ENCODE results near the gene CDK10.

The CDK10 gene

GRCh38 chr16:89711601-89712273, 25.2 kb downstream of the CDK10 start:
- peak; percentile 53 to 58 for DNase-seq (ENCODE audit: low read depth in 2 of 2)

- no peak for DNase-seq (ENCODE audit: low read depth in 2 of 2)
Measured at GRCh38 chr16:89712274-89712781, 25.8 kb downstream of the CDK10 start.

DNA sequence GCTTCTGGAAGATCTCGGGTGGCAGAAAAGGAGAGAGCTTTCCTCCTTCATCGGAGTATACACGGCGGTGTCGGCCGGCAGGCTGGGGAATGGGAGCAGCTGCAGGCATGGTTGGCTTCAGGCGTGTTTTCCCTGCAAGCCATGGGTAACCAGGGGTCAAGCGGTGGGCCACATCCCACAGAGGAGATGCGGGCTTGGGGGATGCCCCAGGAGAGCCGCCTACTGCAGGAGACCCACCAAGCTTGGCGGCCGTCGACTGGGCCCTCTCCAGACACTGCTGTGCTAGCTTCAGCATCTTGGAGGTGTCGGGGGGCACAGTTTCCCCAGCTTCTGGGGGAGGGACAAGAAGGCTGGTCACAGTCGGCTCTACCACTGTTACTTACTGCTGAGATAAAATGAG, 30.0 kb downstream of the CDK10 start:
- no peak for DNase-seq (ENCODE audit: low read depth in 2 of 2)

DNA sequence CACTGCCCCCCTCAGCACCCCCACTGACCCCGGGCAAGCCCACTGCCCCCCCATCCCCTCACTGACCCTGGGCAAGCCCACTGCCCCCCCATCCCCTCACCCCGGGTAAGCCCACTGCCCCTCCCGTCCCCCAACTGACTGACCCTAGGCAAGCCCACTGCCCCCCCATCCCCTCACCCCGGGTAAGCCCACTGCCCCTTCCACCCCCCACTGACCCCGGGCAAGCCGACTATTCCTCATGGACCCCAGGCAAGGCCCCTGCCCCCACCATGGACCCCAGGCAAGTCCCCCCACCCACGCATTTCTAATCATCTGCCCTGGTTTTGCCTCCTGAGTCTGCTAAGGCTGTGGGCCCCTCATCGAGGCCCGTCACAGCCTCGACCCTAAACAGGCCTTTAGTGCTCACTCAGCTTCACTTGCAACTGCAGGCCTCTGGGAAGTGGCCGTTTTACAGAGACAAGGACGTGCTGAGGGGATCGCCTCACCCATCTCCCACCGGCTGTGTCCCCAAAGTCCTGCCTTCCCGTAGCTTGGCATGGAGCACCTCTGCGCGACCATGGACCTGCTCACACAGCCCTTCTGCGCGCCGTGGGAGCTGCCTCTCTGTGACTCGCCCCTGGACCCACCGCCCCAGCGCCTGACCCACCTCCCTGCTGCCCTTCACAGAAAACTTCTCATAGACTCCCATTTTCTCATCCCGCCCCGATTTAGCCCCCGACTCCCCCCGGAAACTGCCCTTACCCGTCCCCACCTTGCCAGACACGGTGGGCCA, 30.6 kb downstream of the CDK10 start:
- DNase-seq (ENCODE audit: low read depth in 2 of 2), result no peak

DNA sequence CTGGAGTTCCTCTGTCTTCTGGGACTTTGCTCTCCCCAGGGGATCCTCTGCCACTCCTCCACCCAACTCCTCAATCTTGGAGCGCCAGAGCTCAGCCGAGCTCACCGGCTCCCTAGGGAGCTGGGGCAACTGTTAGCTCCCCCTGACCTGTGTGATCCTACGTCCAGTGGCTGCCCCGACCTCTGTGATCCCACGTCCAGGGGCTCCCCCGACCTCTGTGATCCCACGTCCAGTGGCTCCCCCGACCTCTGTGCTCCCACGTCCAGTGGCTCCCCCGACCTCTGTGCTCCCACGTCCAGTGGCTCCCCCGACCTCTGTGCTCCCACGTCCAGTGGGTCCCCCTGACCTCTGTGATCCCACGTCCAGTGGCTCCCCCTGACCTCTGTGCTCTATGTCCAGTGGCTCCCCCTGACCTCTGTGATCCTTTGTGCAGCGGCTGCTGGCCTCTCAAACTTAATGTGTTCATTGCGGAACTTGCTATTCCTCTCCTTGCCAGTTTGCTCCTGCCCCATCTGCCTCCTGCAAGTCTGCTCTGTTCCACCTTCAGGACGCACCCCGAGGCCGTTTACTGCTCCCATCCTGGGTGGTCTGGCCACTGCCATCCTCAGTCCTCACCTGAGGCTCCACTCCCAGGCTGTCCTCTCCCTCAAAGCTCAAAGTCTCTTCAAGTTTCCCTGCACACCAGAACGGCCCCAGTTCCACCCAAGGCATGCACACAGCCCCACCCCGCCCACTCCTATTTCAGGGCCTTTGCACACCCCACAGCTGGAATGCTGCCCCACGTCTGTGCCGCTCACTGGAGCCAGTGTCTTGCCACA, 31.4 kb downstream of the CDK10 start:
- no peak for DNase-seq (ENCODE audit: low read depth in 2 of 2)

GRCh38 chr16:89720551-89720812, 34.0 kb downstream of the CDK10 start:
- DNase-seq (ENCODE audit: low read depth in 2 of 2), result no peak

DNA sequence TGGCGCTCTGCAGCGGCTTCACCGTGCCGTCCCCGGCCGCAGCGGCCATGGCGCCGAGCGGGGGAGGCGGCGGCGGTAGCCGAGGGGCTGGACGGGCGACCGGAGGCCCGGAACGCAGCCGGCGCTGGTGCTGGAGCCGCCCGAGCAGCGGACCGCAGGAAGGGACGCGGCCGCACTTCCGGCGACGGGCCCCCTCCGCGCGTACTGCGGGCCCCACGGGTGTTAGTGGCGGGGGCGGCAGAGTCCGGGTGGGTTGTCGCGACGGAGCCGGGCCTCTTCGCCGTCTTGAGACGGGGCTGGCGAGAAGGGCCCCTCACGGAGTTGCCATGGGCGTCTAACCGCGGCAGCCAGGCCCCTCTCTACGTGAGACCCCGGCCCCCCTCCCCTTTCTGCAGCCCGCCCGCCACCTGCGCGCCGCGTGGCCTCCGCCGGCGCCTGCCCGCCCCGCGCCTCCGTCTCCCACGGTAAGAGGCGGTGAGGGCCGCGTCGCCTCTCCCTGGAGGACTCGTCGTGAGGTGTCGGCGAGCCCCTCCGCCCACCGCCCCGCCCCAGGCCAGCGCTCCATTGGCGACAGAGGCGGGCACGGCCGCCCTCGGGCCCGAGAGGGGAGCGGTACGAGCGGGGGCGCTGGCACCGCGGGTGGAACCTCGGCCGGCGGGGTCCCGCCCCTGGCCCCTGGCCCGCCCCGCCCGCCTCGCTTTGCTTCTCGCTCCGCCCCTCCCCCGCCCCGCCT, 34.5 kb downstream of the CDK10 start, which contains the start of the genes VPS9D1 and ZNF276:
VPS9D1 (minus strand) TSS at position 86 of the 733 bp plus-strand sequence; CDS start at position 49, 37 bp downstream.
ZNF276 (plus strand) TSS at position 725 of the 733 bp plus-strand sequence. CDS start 104 bp downstream, outside the sequence.
- DNase-seq (ENCODE audit: low read depth in 2 of 2), result peak; percentile 63 to 74

- peak; percentile 77 to 78 for DNase-seq (ENCODE audit: low read depth in 2 of 2)
Measured at GRCh38 chr16:89721546-89722391, 35.3 kb downstream of the CDK10 start.

DNA sequence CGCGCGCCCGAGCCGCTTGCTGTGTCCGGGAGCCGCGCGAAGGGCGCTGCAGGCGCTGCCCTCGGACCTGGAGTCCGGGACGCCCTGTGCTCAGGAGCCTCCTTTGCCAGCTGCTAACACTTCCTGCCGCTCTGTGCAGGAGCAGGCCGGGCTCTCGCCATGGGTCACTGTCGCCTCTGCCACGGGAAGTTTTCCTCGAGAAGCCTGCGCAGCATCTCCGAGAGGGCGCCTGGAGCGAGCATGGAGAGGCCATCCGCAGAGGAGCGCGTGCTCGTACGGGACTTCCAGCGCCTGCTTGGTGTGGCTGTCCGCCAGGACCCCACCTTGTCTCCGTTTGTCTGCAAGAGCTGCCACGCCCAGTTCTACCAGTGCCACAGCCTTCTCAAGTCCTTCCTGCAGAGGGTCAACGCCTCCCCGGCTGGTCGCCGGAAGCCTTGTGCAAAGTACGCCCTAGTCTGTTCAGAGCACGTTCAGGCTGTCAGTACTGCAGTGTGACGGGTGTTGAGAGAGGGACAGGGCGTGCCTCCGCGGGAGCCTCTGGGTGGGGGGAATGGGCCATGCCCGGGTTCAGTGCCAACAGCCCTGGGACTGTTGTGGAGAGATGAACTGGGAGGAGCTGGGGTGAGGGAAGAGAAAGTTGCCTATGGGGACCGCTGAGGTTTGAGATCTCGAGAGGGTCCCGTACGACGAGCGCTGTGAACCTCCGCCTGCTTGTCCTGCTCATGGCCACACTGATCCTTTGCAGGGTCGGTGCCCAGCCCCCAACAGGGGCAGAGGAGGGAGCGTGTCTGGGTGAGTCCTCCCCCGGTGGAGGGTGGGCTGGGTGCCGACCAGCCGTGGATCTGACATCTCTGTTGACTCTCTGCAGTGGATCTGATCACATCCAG, 36.1 kb downstream of the CDK10 start:
- peak; percentile 28 to 37 for DNase-seq (ENCODE audit: low read depth in 2 of 2)

- DNase-seq (ENCODE audit: low read depth in 2 of 2), result peak; percentile 64 to 65
Measured at GRCh38 chr16:89723279-89724250, 37.1 kb downstream of the CDK10 start.

- no peak for DNase-seq (ENCODE audit: low read depth in 2 of 2)
Measured at GRCh38 chr16:89727406-89728120, 41.1 kb downstream of the CDK10 start.

DNA sequence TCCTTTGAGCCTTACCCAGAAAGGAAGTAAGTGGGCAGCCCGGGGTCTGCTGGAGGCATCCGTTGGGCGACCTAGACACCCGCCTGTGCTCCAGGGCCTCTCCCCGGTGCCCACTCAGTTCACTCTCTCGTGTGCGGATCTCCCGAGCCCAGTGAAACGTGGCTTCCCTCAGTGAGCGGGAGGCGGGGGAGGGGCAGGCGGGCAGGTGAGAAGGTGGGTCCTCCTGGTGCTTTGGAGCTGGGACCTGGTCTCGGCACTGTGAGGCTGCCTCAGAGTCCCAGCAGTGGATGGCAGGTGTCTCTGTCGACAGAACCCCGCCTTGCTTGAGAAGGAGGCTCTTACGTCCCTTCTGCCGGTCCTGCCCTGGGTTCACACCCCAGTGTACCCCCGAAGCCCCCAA, 42.8 kb downstream of the CDK10 start:
- DNase-seq (ENCODE audit: low read depth in 2 of 2), result no peak

DNA sequence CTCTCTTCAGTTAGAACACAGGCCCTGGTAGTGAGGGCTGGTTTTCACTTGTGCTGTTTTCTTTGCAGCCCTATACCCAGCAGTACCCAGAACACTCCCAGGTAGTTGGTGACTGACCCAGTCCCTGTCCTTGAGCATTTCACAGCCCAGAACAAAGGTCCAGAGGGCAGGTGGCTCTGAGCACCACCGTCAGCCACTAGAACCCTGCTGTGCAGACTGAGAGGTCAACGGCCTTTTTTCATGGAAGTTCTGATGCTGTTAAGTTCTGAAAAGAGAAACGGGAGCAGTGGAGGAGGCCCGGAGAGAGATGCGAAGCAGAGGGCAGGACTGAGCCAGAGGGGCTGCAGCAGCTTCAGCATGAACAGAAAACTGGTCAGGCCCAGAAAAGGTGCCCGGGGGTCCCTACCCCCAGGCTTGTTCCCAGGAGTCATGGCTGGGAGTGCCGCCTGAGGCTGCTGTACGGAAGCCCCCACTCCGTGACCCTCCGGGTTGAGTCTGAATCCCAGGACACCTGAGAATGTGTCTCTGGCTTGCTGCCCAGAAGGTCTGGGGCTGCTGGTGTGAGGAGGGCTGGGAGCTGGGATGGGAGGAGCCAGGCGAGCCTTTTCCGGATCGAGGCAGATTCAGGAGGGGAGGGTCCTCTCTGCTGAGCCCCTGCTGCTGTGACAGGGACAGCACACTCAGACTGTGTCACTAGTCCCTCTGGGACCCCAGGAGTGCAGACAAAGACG, 43.5 kb downstream of the CDK10 start:
- no peak for DNase-seq (ENCODE audit: low read depth in 2 of 2)

GRCh38 chr16:89730610-89731234, 44.2 kb downstream of the CDK10 start:
- DNase-seq (ENCODE audit: low read depth in 2 of 2), result no peak

DNA sequence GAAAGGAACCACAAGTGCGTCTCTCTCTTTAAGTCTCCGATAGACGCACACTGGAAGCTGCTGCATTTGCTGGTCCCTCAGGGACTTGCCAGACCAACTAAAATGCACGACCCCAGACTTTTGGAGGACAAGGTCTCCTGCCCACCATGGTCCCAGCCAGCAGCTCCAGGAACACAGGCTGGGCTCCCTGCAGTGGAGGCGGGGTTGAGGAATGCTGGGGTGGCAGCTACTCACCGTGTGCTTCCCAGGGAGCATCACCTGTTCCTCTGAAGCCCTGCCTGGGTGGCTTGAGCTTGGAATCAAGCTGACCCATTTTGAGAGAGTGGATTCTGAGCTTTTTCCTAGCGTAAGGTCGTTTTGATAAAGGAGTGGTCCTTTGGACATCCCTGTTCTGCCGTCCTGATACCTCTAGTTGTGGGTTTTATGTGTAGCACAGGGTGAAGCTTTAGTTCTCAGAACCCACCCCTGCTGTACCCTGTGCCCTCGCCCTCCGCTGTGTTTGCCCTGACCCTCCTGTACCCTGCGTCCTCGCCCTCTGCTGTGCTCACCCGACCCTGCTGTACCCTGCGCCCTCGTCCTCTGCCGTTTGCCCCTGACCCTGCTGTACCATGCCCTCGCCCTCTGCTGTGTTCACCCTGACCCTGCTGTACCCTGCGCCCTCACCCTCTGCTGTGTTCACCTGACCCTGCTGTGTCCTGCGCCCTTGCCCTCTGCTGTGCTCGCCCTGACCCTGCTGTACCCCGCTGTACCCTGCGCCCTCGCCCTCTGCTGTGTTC, 45.8 kb downstream of the CDK10 start:
- no peak for DNase-seq (ENCODE audit: low read depth in 2 of 2)

DNA sequence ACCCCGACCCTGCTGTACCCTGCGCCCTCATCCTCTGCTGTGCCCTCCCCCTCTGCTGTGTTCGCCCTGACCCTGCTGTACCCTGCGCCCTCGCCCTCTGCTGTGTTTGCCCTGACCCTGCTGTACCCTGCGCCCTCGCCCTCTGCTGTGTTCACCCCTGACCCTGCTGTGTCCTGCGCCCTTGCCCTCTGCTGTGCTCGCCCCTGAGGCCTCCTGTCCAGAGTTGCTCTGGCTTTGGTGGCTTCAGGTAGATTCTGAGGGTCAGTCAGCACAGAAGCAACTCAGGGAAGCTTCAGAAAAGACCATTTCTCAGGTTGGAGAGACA, 46.4 kb downstream of the CDK10 start:
- DNase-seq (ENCODE audit: low read depth in 2 of 2), result no peak

Data from stimulated activated CD8-positive, alpha-beta memory T cell treated with anti-CD3 and anti-CD28 coated beads, Interleukin-7, amount 100 ng/mL, for 1 hour (primary cell).